GM10266 (cell line): ENCODE measurements around the gene CD207.

Experiments
- DNase-seq: peaks from one replicate; pipeline ENCODE4 v3.0.0; 2012; ENCODE audit errors: extremely low spot score
- TF ChIP-seq, protein P1 (sequence below): IDR thresholded peaks from 2 replicates; pipeline ENCODE4 v1.5.1; 2012; ENCODE audit warnings: mild to moderate bottlenecking, low read depth; ENCODE audit not compliant: control insufficient read depth, insufficient read depth; ENCODE audit errors: missing control alignments

CD207 gene

DNA sequence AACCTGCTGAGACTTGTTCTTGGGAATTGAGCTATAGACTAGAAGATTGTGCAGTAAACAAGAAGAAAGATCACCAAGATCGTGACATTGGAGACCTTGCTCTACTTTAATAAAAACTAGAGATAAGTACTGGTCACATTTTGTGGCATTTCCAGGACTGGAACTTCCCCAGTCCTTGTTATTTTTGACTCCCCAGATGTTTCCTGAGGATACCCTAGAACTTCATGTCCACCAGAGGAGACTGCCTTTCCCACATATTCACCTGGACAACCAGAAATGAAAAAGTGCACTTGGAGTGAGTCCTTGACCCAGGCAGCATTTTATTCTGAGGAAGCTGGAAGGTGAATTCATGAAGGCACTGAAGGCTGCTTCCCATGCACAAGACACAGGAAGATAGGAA lies 5.7 kb downstream of the CD207 start:
- TF ChIP-seq, protein P1, sequence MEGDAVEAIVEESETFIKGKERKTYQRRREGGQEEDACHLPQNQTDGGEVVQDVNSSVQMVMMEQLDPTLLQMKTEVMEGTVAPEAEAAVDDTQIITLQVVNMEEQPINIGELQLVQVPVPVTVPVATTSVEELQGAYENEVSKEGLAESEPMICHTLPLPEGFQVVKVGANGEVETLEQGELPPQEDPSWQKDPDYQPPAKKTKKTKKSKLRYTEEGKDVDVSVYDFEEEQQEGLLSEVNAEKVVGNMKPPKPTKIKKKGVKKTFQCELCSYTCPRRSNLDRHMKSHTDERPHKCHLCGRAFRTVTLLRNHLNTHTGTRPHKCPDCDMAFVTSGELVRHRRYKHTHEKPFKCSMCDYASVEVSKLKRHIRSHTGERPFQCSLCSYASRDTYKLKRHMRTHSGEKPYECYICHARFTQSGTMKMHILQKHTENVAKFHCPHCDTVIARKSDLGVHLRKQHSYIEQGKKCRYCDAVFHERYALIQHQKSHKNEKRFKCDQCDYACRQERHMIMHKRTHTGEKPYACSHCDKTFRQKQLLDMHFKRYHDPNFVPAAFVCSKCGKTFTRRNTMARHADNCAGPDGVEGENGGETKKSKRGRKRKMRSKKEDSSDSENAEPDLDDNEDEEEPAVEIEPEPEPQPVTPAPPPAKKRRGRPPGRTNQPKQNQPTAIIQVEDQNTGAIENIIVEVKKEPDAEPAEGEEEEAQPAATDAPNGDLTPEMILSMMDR, result no peak
- DNase-seq, result no peak

DNA sequence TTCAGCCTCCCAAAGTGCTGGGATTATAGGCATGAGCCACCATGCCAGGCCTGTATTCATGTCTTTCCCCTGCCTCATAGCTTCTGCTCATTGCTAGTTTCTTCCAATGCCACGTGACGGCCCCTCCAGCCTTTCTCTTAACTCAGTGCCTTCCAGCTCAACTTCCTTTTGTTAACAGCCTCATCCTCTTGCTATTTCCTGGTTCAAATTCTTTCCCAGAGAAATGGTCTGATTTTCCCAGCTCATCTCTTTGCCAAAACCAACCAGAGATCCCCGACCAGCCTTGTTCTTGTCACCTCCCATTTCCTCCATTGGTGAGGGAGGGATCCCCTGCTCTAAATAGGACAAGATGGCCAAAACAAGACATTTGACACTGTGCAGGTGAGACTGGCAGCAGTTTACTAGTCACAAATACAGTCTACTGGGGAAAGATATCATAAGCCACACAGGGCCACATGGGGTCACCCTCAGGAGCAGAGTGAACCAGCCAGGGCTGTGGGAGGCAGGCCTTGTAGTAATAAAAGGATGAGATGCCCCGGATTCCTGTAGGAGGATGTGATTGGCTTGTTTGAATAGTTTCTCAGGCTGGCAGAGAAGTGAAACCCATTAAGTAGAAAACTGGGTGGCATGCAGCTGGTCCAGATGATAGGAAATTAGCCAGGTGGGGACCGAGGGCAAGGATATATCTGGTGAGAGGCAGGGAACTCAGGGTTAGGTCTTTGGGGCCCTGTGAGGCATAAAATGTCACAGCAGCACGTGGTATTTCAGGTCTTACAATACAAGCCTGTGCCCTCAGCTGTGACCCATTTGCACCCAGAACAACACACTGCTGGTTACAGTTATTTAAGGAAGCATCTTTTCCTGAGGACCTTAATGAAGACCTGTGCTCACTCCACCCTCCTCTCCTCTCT lies 6.4 kb downstream of the CD207 start:
- TF ChIP-seq, protein P1, result no peak
- DNase-seq, result no peak

DNA sequence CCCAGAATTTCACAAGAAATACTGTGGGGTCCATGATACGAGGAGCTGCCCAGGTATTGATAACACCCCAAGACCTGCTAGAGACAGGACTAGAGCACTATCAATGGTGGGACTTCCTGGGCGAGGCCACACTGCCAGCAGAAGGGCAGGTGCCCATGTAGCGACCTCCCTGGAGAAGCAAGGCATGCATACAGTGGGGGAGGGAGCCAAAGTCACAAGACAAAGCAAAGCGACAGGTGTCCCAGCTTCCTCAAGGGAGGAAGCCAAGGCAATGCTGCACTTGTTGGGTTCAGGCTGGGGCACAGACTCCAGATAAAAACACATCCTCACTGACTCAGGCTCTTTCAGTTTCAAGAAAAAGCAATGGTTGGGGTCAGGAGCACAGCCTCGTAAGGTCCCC lies 7.5 kb downstream of the CD207 start:
- DNase-seq, result no peak
- TF ChIP-seq, protein P1, result no peak

DNA sequence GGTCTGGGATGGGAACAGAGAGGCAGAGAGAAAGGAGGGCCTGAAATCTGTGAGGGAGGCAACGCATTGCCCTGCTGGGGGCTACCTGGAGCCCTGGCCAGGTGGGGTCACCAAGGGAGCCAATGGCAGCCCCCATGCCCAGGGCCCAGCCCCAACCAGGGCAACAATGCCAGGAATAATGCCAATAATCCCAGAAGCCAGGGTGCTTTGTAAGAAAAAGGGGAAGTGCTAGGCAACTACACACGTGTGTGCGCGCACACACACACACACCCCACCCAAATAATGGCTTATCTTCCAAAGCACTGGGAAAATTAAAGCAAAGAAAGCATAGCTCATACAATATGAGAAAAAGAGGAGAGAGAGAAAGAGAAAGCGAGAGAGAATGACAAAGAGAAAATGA lies 8.2 kb downstream of the CD207 start:
- no peak for DNase-seq

DNA sequence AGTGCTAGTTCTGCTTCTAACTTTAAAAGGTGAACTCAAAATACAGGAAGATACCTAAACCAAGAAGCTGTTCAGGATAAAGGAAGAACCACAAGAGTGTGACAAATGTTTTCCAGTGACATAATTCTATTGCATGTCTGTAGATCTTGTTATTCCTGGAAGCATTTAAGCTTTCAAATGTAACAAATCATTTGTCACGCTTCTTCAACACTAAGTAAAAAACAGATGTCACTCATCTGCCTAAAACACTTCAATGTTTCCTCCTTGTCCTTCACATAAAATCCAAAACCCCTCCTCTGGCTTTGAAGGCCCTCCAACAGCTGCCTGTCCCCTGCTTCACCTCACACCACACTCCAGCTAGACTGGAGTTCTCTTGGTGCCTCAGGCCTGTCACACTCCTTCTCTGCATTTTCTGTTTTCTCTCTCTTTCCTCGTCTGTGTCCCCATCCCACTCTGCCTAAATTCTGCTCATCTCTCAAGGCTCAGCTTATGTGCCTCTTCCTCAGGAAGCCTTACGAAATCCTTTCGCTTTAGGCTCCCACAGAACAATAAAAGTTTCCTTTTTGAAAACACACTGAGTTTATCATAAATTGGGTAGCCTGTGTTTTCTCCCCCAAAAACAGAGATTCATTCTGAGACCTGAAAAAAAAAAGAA lies 8.8 kb downstream of the CD207 start:
- DNase-seq, result no peak
- TF ChIP-seq, protein P1, result no peak

More for the DNA sequence above, 8.2 kb downstream of the CD207 start:
- TF ChIP-seq, protein P1, result no peak

DNA sequence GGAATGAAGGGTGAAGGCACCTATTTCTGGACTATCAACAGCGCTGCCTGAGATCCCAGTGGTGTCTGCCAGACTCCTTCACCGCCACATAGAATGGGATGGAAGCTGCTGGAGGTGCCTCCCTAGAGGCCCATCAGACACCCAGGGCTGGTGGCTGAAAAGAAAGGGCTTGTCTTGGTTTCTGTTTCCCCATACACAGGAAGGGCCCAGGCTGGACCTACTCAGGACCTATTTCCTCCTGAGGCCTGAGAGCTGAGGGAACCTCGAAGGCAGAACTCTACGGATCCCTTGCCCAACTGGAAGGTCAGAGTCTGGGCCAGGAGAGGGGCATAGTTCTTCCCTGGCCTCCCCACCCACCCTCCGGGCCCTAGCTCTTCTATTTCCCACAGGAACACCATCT lies 12.4 kb downstream of the CD207 start:
- TF ChIP-seq, protein P1, result no peak
- DNase-seq, result no peak

DNA sequence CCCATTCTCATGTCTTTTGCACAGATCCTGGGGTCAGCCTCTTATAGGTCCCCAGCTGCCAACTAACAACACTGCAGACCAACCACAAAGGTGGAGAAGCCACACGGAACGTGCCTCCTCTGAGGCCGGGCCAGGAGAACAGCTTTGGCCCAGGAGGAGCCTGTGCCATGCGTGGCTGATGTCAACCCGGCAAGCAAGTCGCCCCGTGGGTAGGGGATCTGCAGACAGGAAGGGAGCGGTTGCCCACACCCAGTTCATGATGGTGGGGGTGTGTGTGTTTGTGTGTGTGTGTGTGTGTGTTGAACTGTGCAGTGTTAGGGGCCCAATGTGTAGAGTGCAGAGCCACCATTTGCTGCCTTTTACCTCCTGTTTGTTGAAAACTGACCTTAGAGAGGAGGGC lies 12.8 kb downstream of the CD207 start:
- TF ChIP-seq, protein P1, result no peak
- no peak for DNase-seq
